ENCODE measurements around the gene NETO2. TPM values are rescaled to one million over a fixed set of nuclear protein-coding genes. Genes with fewer than 3 reads are reported as not detected.

Gene NETO2
- total and polyA plus RNA-seq, 9 of the 15 experiments (the other 6 are each of a cell fraction or from before 2014, with no cell fraction given): 4.1 to 37.0 (median 22.2) TPM

- no peak for TF ChIP-seq CREB3L1 (IDR thresholded peaks at IDR 0.05; ENCODE audit: borderline replicate concordance, low read depth)
These were observed 3.1 kb downstream of the NETO2 start (continued) for GRCh38 chr16:47140686-47141085.

- ATAC-seq: no peak
- no TSS peak for BruUV-seq (replicated peaks)
- TF ChIP-seq ATF2 (CRISPR knock-in tag; IDR thresholded peaks at IDR 0.05) (no peak), PBX2 (CRISPR knock-in tag; IDR thresholded peaks at IDR 0.05; ENCODE audit: low read depth) (no peak), PBX2 (tag; conservative IDR thresholded peaks at IDR 0.05; ENCODE audit: low read depth) (peak; percentile 35; the same call in 1 of the 2 replicates), ZNF589 (CRISPR knock-in tag; IDR thresholded peaks at IDR 0.05; ENCODE audit: low read depth) (no peak), PKNOX1 (IDR thresholded peaks at IDR 0.05) (peak; percentile 53)
These were observed 4.1 kb downstream of the NETO2 start for GRCh38 chr16:47139561-47140185.

More at GRCh38 chr16:47139561-47140185, 4.1 kb downstream of the NETO2 start:
- H3K9me1 ChIP-seq (ENCODE audit: control insufficient read depth, insufficient read depth, low read length): no peaks in the 10 kb centered on the region
- ChIA-PET POLR2A (no interaction called here), CTCF (ENCODE audit: low intra/inter-chr PET ratio) (no interaction called here)
- intact Hi-C loops (cut with micrococcal nuclease): loop anchor here (1.0 to 10.0 kb wide), 4 partner anchors 105 to 918 kb away; partner anchors contain the start of genes ITFG1 and PHKB
- peaks cover 88% of the 10 kb centered on the region for H3K79me2 ChIP-seq (ENCODE audit: control insufficient read depth, insufficient read depth, low read length)
- no peak overlapping the region for H2AFZ ChIP-seq (ENCODE audit: low read depth, low read length)
- no peak overlapping the region for H3K4me3 ChIP-seq
- no peak for FAIRE-seq
- no peak overlapping the region for H3K9ac ChIP-seq (ENCODE audit: insufficient read depth in 1 of 2, low read depth in 2 of 2, low read length in 2 of 2)
- in situ Hi-C loops (cut with MboI): no loop called here
- H4K20me1 ChIP-seq (replicated peaks; ENCODE audit: control insufficient read depth, insufficient read depth, low read length): peaks cover 11% of the 10 kb centered on the region
- 22% methylated on average over 3 of the region's 3 CpGs for WGBS (ENCODE audit: insufficient coverage, low coverage, missing lambda C conversion rate)
- peaks cover 12 to 21% of the 10 kb centered on the region in 2 experiments for H3K4me1 ChIP-seq (replicated peaks in 1 of 2; ENCODE audit: control insufficient read depth in 2 of 2, insufficient read depth in 2 of 2, low read length in 2 of 2)
- H3K27me3 ChIP-seq (ENCODE audit: control insufficient read depth in 2 of 2, insufficient read depth in 2 of 2, low read length in 2 of 2): no peaks in the 10 kb centered on the region
- peaks cover 8% of the 10 kb centered on the region; the same call in 1 of the 3 replicates for H3K36me3 ChIP-seq (ENCODE audit: control insufficient read depth, insufficient read depth, low read length)
- 0 out of 2 replicates have a peak, but pooled peaks cover 2% of the 10 kb centered on the region for H3K9me3 ChIP-seq (replicated peaks; ENCODE audit: control insufficient read depth, insufficient read depth, low read depth, low read length)
- no peak for DNase-seq (ENCODE audit: extremely low read depth in 1 of 4, low spot score in 3 of 4)
- H3K4me2 ChIP-seq (ENCODE audit: insufficient read depth, low read length): no peak overlapping the region
- no peak overlapping the region for H3K27ac ChIP-seq (ENCODE audit: extremely low read depth, low read depth, low read length)
